Mesendoderm (in vitro differentiated cells): ENCODE data around the gene CLSTN2.
A peak's percentile ranks its signal among the peaks of the same experiment; 100 is the strongest.

ENCODE experiments used
- DNase-seq: peaks from one replicate; pipeline ENCODE4 v3.0.0; 2013
- H2AK5ac ChIP-seq: 2 replicates; pipeline ENCODE4 v1.6.1; 2013; ENCODE audit warnings: low read length, inconsistent platforms
- H2BK120ac ChIP-seq: 2 replicates; pipeline ENCODE4 v1.6.1; 2013; ENCODE audit warnings: low read depth, mild to moderate bottlenecking, low read length, moderate library complexity, mixed read lengths
- H2BK15ac ChIP-seq: replicated peaks from 2 replicates; pipeline ENCODE4 v1.6.1; 2013; ENCODE audit warnings: low read depth, mild to moderate bottlenecking, moderate library complexity
- H2BK5ac ChIP-seq: 2 replicates; pipeline ENCODE4 v1.6.1; 2013; ENCODE audit warnings: low read length, inconsistent platforms
- H3K18ac ChIP-seq: 2 replicates; pipeline ENCODE4 v1.6.1; 2013; ENCODE audit warnings: mild to moderate bottlenecking, low read length, mixed read lengths
- H3K23ac ChIP-seq: one replicate; pipeline ENCODE4 v1.6.1; 2013; ENCODE audit warnings: low read length
- H3K27ac ChIP-seq: 2 replicates; pipeline ENCODE4 v1.5.1; 2013; ENCODE audit warnings: low read depth, mild to moderate bottlenecking, inconsistent platforms, low read length, moderate library complexity
- H3K27me3 ChIP-seq: 2 replicates; pipeline ENCODE4 v1.6.1; 2013; ENCODE audit warnings: low read length, control low read depth, mild to moderate bottlenecking, inconsistent platforms; ENCODE audit not compliant: insufficient read depth, poor library complexity
- H3K36me3 ChIP-seq: 2 replicates; pipeline ENCODE4 v1.6.1; 2013; ENCODE audit warnings: low read length, inconsistent platforms; ENCODE audit not compliant: control insufficient read depth, insufficient read depth
- H3K4ac ChIP-seq: one replicate; pipeline ENCODE4 v1.6.1; 2013; ENCODE audit warnings: low read depth, mild to moderate bottlenecking, low read length, moderate library complexity
- H3K4me1 ChIP-seq: 2 replicates; pipeline ENCODE4 v1.6.1; 2013; ENCODE audit warnings: low read depth, low read length, inconsistent platforms; ENCODE audit not compliant: control insufficient read depth
- H3K4me2 ChIP-seq: 2 replicates; pipeline ENCODE4 v1.6.1; 2013; ENCODE audit warnings: low read length
- H3K4me3 ChIP-seq: 2 replicates; pipeline ENCODE4 v1.5.1; 2013; ENCODE audit warnings: mild to moderate bottlenecking, low read length
- H3K56ac ChIP-seq: one replicate; pipeline ENCODE4 v1.6.1; 2013; ENCODE audit warnings: low read length
- H3K79me1 ChIP-seq: 2 replicates; pipeline ENCODE4 v1.6.1; 2013; ENCODE audit warnings: low read length, inconsistent platforms
- H3K79me2 ChIP-seq: 2 replicates; pipeline ENCODE4 v1.6.1; 2013; ENCODE audit warnings: mild to moderate bottlenecking, low read length; ENCODE audit not compliant: control insufficient read depth, insufficient read depth
- H3K9ac ChIP-seq: 2 replicates; pipeline ENCODE4 v1.6.1; 2013; ENCODE audit warnings: low read length, inconsistent platforms
- H4K5ac ChIP-seq: one replicate; pipeline ENCODE4 v1.6.1; 2013; ENCODE audit warnings: low read length
- H4K8ac ChIP-seq: one replicate; pipeline ENCODE4 v1.6.1; 2013; ENCODE audit warnings: low read depth, mild to moderate bottlenecking, control low read depth, low read length, moderate library complexity
- WGBS: extraction: QIAGEN DNeasy Blood & Tissue Kit; methylation state at CpG from one replicate; pipeline ENCODE4 v1.1.7; 2013; ENCODE audit warnings: low lambda C conversion rate, missing lambda C conversion rate; ENCODE audit not compliant: insufficient coverage; ENCODE audit errors: extremely low coverage; 5-methylcytosine and 5-hydroxymethylcytosine counted together

Gene CLSTN2

DNA sequence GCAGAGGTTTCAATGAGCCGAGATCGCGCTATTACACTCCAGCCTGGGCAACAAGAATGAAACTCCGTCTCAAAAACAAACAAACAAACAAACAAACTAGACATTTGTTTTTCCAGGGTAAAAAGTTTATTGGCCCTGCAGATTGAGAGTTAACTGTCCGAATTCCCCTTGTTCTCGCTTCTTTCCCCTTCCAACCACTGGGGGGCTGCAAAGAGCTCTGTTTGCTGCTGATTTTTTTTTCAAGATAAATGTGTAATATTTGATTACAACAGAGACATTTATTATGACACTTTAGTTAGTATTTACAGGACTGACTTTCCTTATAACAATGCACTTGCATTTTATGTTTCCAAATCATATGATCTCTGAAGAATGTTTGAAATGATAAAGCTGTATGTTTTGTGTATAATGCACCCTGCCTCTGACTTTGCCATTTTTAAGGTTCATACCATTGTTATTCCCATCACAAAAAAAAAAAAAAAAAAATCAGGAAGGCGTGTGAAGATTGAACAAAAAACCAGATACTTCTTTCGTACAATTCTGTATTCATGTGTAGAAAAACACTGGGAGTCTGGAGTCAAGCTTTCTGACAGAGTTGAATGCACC lies 2.8 kb downstream of the CLSTN2 start:
- no CpG with 5 or more reads among the region's 8 CpGs for WGBS
- Histone ChIP-seq H3K79me1 (no peaks in the 10 kb centered on the region), H3K4me2 (no peak overlapping the region), H3K27me3 (peaks cover 11% of the 10 kb centered on the region), H3K9ac (no peak overlapping the region), H3K23ac (no peak overlapping the region), H2AK5ac (no peak overlapping the region), H3K4ac (no peak overlapping the region), H2BK15ac (no peak overlapping the region), H4K8ac (no peak overlapping the region), H2BK5ac (no peak overlapping the region), H3K4me1 (no peaks in the 10 kb centered on the region), H3K56ac (no peak overlapping the region), H3K79me2 (no peaks in the 10 kb centered on the region), H3K18ac (no peak overlapping the region), H4K5ac (no peak overlapping the region), H3K36me3 (no peaks in the 10 kb centered on the region), H2BK120ac (no peak overlapping the region), H3K4me3 (no peak overlapping the region), H3K27ac (no peak overlapping the region)
- peak; percentile 44 for DNase-seq

DNA sequence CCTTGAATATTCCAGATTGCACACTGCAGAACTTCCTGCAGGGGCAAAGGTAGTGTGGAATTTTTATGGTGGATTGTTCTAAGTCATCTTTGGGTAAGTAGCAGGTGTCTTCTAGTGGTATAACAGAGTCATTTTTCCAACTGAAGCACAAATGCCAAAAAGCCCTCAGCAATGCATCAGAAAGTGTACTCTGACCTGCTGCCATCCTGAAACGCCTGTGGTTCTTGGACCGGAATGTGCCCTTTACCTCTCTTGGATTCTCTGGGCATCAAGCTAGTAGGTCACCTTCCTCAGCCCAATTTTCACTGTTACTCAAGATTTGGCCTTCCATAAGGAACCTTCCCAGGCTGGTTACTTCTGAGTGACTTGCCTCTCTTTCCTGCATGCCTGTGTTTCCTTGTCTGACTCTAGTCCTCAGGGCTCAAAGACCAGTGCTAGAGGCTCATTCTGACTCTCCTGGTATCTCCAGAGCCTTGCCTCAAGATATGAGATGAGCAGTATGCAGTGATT lies 4.8 kb downstream of the CLSTN2 start:
- Histone ChIP-seq H3K79me2 (no peaks in the 10 kb centered on the region), H4K5ac (no peak overlapping the region), H3K4me3 (no peak overlapping the region), H3K27me3 (peaks cover 11% of the 10 kb centered on the region), H3K4me1 (no peaks in the 10 kb centered on the region), H4K8ac (no peak overlapping the region), H3K9ac (no peak overlapping the region), H2AK5ac (no peak overlapping the region), H2BK5ac (no peak overlapping the region), H2BK120ac (no peak overlapping the region), H3K79me1 (no peaks in the 10 kb centered on the region), H3K18ac (no peak overlapping the region), H3K27ac (no peak overlapping the region), H3K56ac (no peak overlapping the region), H2BK15ac (no peak overlapping the region), H3K36me3 (no peaks in the 10 kb centered on the region), H3K4me2 (no peak overlapping the region), H3K4ac (no peak overlapping the region), H3K23ac (no peak overlapping the region)
- no CpG with 5 or more reads among the region's 2 CpGs for WGBS
- no peak for DNase-seq

DNA sequence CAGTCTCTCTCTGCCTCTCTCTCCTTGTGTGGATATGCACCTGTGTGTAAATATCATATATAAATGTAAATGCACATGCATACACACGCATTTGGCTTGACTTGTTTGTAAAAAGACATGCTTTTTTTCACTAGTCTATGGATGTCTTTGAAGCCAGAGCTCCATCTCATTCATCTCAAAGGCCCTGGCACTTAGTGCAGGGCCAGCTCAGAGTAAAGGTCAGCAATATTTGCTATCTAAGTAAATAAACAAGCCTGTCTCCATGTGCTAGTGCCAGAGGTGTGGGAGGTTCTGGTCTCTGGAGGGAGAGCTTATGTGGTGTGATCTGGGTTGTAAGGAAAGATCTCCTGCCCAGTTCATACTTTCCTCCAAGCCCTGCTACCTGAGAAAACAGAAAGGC lies 5.6 kb downstream of the CLSTN2 start:
- no CpG with 5 or more reads among the region's 1 CpG for WGBS
- Histone ChIP-seq H3K4me3 (no peak overlapping the region), H3K27me3 (peaks cover 8% of the 10 kb centered on the region), H4K8ac (no peak overlapping the region), H3K4me1 (no peaks in the 10 kb centered on the region), H3K4ac (no peak overlapping the region), H3K27ac (no peak overlapping the region), H3K56ac (no peak overlapping the region), H2AK5ac (no peak overlapping the region), H3K79me2 (no peaks in the 10 kb centered on the region), H2BK120ac (no peak overlapping the region), H3K79me1 (no peaks in the 10 kb centered on the region), H3K9ac (no peak overlapping the region), H3K18ac (no peak overlapping the region), H2BK5ac (no peak overlapping the region), H3K23ac (no peak overlapping the region), H3K4me2 (no peak overlapping the region), H2BK15ac (no peak overlapping the region), H4K5ac (no peak overlapping the region), H3K36me3 (no peaks in the 10 kb centered on the region)
- DNase-seq: no peak

DNA sequence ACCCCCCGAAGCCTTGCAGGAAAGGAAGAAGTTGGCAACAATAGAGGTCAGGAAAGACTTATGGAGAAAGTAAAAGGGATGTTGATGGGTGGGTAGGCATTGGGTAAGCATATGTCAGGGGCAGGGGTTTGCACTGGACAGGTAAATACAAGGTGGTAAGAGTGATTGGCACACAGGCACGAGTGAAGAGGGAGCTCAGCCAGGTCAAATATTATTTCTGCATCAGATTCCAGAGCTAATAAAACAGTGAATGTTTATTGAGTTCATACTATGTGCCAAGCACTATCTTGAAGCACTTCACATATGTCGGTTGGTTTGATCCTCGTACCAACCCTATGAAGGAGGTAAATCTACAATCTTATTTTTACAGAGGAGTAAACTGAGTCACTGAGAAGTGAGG lies 6.6 kb downstream of the CLSTN2 start:
- no peak overlapping the region for H3K4ac ChIP-seq
- no peak overlapping the region for H3K23ac ChIP-seq
- no peaks in the 10 kb centered on the region for H3K36me3 ChIP-seq
- H3K56ac ChIP-seq: no peak overlapping the region
- peaks cover 2% of the 10 kb centered on the region for H3K27me3 ChIP-seq
- no peak overlapping the region for H3K4me3 ChIP-seq
- no peak overlapping the region for H4K8ac ChIP-seq
- H3K79me1 ChIP-seq: no peaks in the 10 kb centered on the region
- no peak overlapping the region for H2BK5ac ChIP-seq
- H3K18ac ChIP-seq: no peak overlapping the region
- no peaks in the 10 kb centered on the region for H3K79me2 ChIP-seq
- DNase-seq: no peak
- no peak overlapping the region for H3K27ac ChIP-seq
- no CpG with 5 or more reads among the region's 4 CpGs for WGBS
- no peak overlapping the region for H3K4me2 ChIP-seq
- no peak overlapping the region for H3K9ac ChIP-seq
- no peaks in the 10 kb centered on the region for H3K4me1 ChIP-seq
- H2AK5ac ChIP-seq: no peak overlapping the region
- H2BK15ac ChIP-seq: no peak overlapping the region
- no peak overlapping the region for H2BK120ac ChIP-seq
- no peak overlapping the region for H4K5ac ChIP-seq

DNA sequence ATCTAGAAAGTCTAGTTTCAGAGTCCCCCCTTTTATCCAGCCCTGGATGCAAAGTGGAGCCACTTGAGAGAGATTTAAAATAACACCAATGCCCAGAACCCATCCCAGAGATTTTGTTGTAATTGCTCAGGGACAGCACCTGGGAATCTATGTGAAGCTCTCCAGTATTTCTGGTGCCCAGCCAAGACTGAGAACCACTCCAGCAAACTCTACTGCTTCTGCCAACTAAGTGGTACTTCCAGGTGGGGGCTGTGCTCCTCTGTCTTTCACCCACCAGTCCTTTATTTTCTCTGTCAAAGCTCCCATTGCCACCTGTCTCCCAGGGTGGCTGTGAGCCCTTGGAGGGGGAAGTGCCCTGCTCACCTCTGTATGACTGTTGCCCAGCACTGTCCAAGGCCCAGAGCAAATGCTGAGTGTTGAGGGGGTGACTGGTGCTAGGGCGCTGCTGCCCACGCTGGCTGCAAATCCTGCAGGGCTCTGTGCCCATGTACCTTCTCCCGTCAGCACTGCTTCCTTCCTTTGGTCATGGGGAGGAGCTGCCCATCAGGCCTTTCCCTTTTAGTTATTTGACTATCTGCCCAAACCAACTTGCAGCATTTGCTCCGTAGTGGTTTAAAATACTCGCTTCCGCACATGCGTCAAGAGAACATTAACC lies 9.4 kb downstream of the CLSTN2 start:
- no peak overlapping the region for H3K27ac ChIP-seq
- no peaks in the 10 kb centered on the region for H3K36me3 ChIP-seq
- no CpG with 5 or more reads among the region's 7 CpGs for WGBS
- H3K9ac ChIP-seq: no peak overlapping the region
- no peak overlapping the region for H3K4me2 ChIP-seq
- no peaks in the 10 kb centered on the region for H3K79me2 ChIP-seq
- no peak overlapping the region for H3K4ac ChIP-seq
- no peak overlapping the region for H2BK15ac ChIP-seq
- H3K56ac ChIP-seq: no peak overlapping the region
- no peak overlapping the region for H4K8ac ChIP-seq
- H4K5ac ChIP-seq: no peak overlapping the region
- no peaks in the 10 kb centered on the region for H3K27me3 ChIP-seq
- no peaks in the 10 kb centered on the region for H3K4me1 ChIP-seq
- H2BK5ac ChIP-seq: no peak overlapping the region
- H3K18ac ChIP-seq: no peak overlapping the region
- no peak overlapping the region for H2AK5ac ChIP-seq
- no peak overlapping the region for H2BK120ac ChIP-seq
- DNase-seq: no peak
- no peak overlapping the region for H3K23ac ChIP-seq
- no peaks in the 10 kb centered on the region for H3K79me1 ChIP-seq
- no peak overlapping the region for H3K4me3 ChIP-seq

DNA sequence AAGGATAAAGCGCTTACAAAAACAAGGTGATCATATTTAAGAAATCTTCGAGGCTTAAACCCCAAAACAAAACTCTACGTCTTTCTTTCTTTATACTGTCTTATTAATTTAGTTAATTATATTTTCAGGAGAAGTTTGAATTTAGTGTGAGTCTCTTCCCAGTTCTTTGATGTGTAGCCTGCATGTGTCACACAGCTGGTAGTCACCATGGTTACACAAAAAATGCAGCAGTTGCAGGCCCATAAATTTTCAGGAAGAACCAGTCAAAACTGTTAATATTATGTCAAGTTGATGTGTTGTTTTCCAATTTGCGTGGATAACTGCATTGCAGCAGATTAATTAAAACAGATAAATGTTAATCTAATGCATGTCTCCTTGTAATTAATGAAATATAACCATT lies 10.4 kb downstream of the CLSTN2 start:
- Histone ChIP-seq H3K4ac (no peak overlapping the region), H3K4me2 (no peak overlapping the region), H3K56ac (no peak overlapping the region), H3K18ac (no peak overlapping the region), H3K9ac (no peak overlapping the region), H3K23ac (no peak overlapping the region), H2BK120ac (no peak overlapping the region), H2AK5ac (no peak overlapping the region), H3K36me3 (no peaks in the 10 kb centered on the region), H3K27me3 (no peaks in the 10 kb centered on the region), H3K79me2 (no peaks in the 10 kb centered on the region), H3K27ac (no peak overlapping the region), H2BK15ac (no peak overlapping the region), H4K5ac (no peak overlapping the region), H4K8ac (no peak overlapping the region), H3K4me1 (no peaks in the 10 kb centered on the region), H3K79me1 (no peaks in the 10 kb centered on the region), H2BK5ac (no peak overlapping the region), H3K4me3 (no peak overlapping the region)
- no CpG with 5 or more reads among the region's 4 CpGs for WGBS
- DNase-seq: no peak
